Measurements from ENCODE around the gene GID4. TPM values are rescaled to one million over a fixed set of nuclear protein-coding genes. Genes with fewer than 3 reads are reported as not detected.

The GID4 gene
- total RNA-seq, 4 donors from 2014 or later, result 9.8 to 20.2 (median 10.5) TPM

GRCh38 chr17:18064053-18064452, 24.8 kb downstream of the GID4 start:
- DNase-seq (ENCODE audit: low spot score) (no peak), ATAC-seq (ENCODE audit: low FRiP score) (no peak)
- TF ChIP-seq CTCF (IDR thresholded peaks at IDR 0.05), result no peak

GRCh38 chr17:18065546-18065945, 26.3 kb downstream of the GID4 start:
- ATAC-seq (ENCODE audit: low FRiP score), result no peak
- no peak for DNase-seq (ENCODE audit: low spot score)
- no peak for TF ChIP-seq CTCF (IDR thresholded peaks at IDR 0.05)

GRCh38 chr17:18066866-18067265, 27.7 kb downstream of the GID4 start:
- ATAC-seq (ENCODE audit: low FRiP score) (no peak), DNase-seq (ENCODE audit: low spot score) (no peak)
- TF ChIP-seq CTCF (IDR thresholded peaks at IDR 0.05), result no peak

GRCh38 chr17:18069101-18069500, 29.9 kb downstream of the GID4 start:
- DNase-seq (ENCODE audit: low spot score) (no peak), ATAC-seq (ENCODE audit: low FRiP score) (no peak)
- no peak for TF ChIP-seq CTCF (IDR thresholded peaks at IDR 0.05)

GRCh38 chr17:18070861-18071340, 31.7 kb downstream of the GID4 start:
- DNase-seq (ENCODE audit: low spot score), result no peak
- no peak for ATAC-seq (ENCODE audit: low FRiP score)
- TF ChIP-seq CTCF (IDR thresholded peaks at IDR 0.05), result no peak

GRCh38 chr17:18071751-18072150, 32.5 kb downstream of the GID4 start:
- no peak for DNase-seq (ENCODE audit: low spot score)
- no peak for TF ChIP-seq CTCF (IDR thresholded peaks at IDR 0.05)
- no peak for ATAC-seq (ENCODE audit: low FRiP score)

GRCh38 chr17:18074566-18075272, 35.5 kb downstream of the GID4 start:
- no peak for ATAC-seq (ENCODE audit: low FRiP score)
- DNase-seq (ENCODE audit: low spot score), result no peak
- no peak for TF ChIP-seq CTCF (IDR thresholded peaks at IDR 0.05)

Data from omental fat pad (tissue), 4 donors.